Breast epithelium (tissue), 4 donors: ENCODE data around the gene ZNF319. TPM values are rescaled to one million over a fixed set of nuclear protein-coding genes. Genes with fewer than 3 reads are reported as not detected.

ENCODE experiments used
- DNase-seq, 2 donors: peaks; one replicate each; pipeline ENCODE4 v3.0.0-alpha.2; 2019; ENCODE audit warnings: low spot score in 2 of 2
- H3K27ac ChIP-seq, 2 donors: fragments of 200-600 bp; sonication (generic) in 1 of 2; one replicate each; pipeline ENCODE4 v1.5.1; 2016 to 2019; ENCODE audit warnings: mild to moderate bottlenecking in 1 of 2
- H3K27me3 ChIP-seq, 2 donors: fragments of 200-600 bp; sonication (generic) in 1 of 2; one replicate each; pipeline versions ENCODE4 v1.5.1 to v1.6.0; 2017 to 2019; ENCODE audit warnings: control low read depth in 1 of 2, mild to moderate bottlenecking in 1 of 2
- H3K36me3 ChIP-seq: fragments of 200-600 bp; one replicate; pipeline ENCODE4 v1.5.1; 2019
- H3K4me1 ChIP-seq, 2 donors: fragments of 200-600 bp; sonication (generic); one replicate each; pipeline ENCODE4 v1.5.1; 2016 to 2019; ENCODE audit warnings: control low read depth in 1 of 2
- H3K4me3 ChIP-seq, 3 donors: fragments of 200-600 bp; sonication (generic); 1 replicate in 2 of 3; 2 replicates in 1 of 3; pipeline ENCODE4 v1.5.1; 2016 to 2019; ENCODE audit warnings: mild to moderate bottlenecking in 3 of 3, moderate library complexity in 2 of 3
- H3K9me3 ChIP-seq, 2 donors: fragments of 200-600 bp; sonication (generic) in 1 of 2; one replicate each; pipeline ENCODE4 v1.5.1; 2016 to 2019; ENCODE audit warnings: control low read depth in 1 of 2
- CTCF ChIP-seq, 3 donors: fragments of 450-650 bp; IDR thresholded peaks; one replicate each; pipeline ENCODE4 v1.5.1; 2016 to 2017; ENCODE audit warnings: antibody characterized with exemption in 3 of 3, mild to moderate bottlenecking in 3 of 3, moderate library complexity in 3 of 3
- POLR2A ChIP-seq: fragments of 450-650 bp; IDR thresholded peaks from one replicate; pipeline ENCODE4 v1.6.1; 2016; ENCODE audit warnings: antibody characterized with exemption, mild to moderate bottlenecking, moderate library complexity
- POLR2AphosphoS5 ChIP-seq, 3 donors: sonication (generic); formaldehyde crosslinking; IDR thresholded peaks; one replicate each; pipeline ENCODE4 v1.6.1; 2017; ENCODE audit warnings: antibody characterized with exemption in 3 of 3
- intact Hi-C: fragments of 100-400 bp; cut with DNase I; formaldehyde crosslinking; loops from one replicate; pipeline ENCODE4 v1.15.1; 2023; ENCODE audit warnings: low total_unique reads
- total RNA-seq, 3 donors: library from RNA; depleted of rRNA; stranded (reverse); fragments of >200 nt; gene quantifications; one replicate each; pipeline ENCODE4 v1.1.0, GENCODE V29; 2016

The ZNF319 gene
- total RNA-seq, 3 donors from 2014 or later = 6.2 to 7.2 (median 6.4) TPM

DNA sequence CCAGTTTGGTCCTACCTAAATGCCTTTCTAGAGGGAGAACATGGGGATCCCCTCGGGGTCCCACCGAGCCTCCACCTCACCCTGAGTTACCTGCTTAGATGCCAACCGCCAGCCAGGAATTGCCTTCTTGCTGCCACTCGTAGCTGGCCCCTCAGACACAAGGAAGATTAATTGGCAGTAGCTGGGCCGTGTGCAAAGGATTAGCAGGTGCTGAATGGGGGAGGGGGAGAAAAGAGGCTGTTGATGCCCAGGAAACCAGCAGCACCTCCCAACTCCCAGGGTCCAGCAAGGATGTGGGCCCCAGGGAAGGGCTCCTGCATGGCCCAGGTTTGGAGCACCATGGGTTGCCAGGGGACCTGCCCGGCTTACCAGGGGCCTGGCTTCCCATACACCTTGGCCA, 29.5 kb downstream of the ZNF319 start, which contains the start of gene CNGB1:
CNGB1 (minus strand) TSS at position 159 of the 400 bp plus-strand sequence. CDS start 3,842 bp downstream, outside the sequence.
- H3K27ac ChIP-seq = no peak within 1 kb of the TSS
- H3K4me3 ChIP-seq = no peak within 1 kb of the TSS
- TF ChIP-seq CTCF (IDR thresholded peaks at IDR 0.05) = no peak
- no peak for TF ChIP-seq POLR2A
- peaks cover 0 to 3% of the 10 kb centered on the region in 2 donors for H3K4me1 ChIP-seq
- no peaks in the 10 kb centered on the region for H3K27me3 ChIP-seq
- intact Hi-C loops = no loop called here
- no peaks in the 10 kb centered on the region for H3K9me3 ChIP-seq
- H3K36me3 ChIP-seq = no peaks in the 10 kb centered on the region
- DNase-seq = no peak

DNA sequence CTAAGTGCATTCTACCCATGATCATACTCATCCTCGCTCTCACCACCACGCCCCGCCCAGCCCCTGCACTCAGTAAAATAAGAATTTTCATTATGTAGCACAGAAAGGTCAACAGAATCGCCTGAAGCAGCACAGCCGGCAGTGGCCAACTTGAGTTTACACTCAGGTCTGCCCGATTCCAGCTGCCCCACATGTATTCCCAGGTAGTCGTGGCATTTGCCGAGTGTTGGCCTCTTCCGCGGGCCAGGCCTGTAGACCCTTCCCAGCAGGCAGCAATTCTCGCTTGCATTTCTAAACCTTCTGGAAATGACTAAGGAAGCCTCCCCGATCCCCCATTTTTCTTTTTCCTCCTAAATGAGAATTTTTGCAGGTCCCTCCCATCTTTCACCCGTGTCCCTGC, 30.2 kb downstream of the ZNF319 start:
- TF ChIP-seq POLR2AphosphoS5 (IDR thresholded peaks at IDR 0.05) (no peak), CTCF (IDR thresholded peaks at IDR 0.05) (no peak), POLR2A (no peak)
- Histone ChIP-seq H3K27ac (no peak overlapping the region), H3K4me1 (no peaks in the 10 kb centered on the region), H3K36me3 (no peaks in the 10 kb centered on the region), H3K4me3 (no peak overlapping the region), H3K27me3 (no peaks in the 10 kb centered on the region), H3K9me3 (no peaks in the 10 kb centered on the region)
- no peak for DNase-seq
- intact Hi-C loops = no loop called here

GRCh38 chr16:57969451-57970123, 30.9 kb downstream of the ZNF319 start:
- H3K27me3 ChIP-seq = no peaks in the 10 kb centered on the region
- intact Hi-C loops = no loop called here
- TF ChIP-seq POLR2A = no peak
- no peak for TF ChIP-seq CTCF (IDR thresholded peaks at IDR 0.05)
- no peak for TF ChIP-seq POLR2AphosphoS5 (IDR thresholded peaks at IDR 0.05)
- H3K4me3 ChIP-seq = no peak overlapping the region
- no peaks in the 10 kb centered on the region for H3K36me3 ChIP-seq
- H3K4me1 ChIP-seq = no peaks in the 10 kb centered on the region
- no peak for DNase-seq
- no peak overlapping the region for H3K27ac ChIP-seq
- H3K9me3 ChIP-seq = no peaks in the 10 kb centered on the region

DNA sequence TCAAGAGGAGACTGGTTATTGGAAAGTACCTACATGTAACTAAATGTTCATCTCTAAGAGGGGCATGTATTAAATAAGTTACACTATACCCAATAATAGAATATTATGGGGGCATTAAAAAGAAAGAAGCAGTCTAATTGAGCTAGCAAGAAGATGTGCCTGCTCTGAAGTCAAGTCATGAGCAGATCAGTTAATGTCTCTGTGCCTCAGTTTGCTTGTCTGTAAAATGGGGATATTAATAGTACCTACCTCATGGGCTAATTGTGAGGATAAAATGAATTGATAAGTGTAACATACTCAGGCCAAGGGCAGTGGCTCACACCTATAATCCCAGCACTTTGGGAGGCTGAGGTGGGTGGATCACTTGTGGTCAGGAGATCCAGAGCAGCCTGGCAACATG, 32.6 kb downstream of the ZNF319 start:
- Histone ChIP-seq H3K4me1 (no peaks in the 10 kb centered on the region), H3K4me3 (no peak overlapping the region), H3K27ac (no peak overlapping the region), H3K27me3 (no peaks in the 10 kb centered on the region), H3K9me3 (no peaks in the 10 kb centered on the region), H3K36me3 (no peaks in the 10 kb centered on the region)
- no peak for DNase-seq
- intact Hi-C loops = no loop called here
- TF ChIP-seq POLR2AphosphoS5 (IDR thresholded peaks at IDR 0.05) (no peak), POLR2A (no peak), CTCF (IDR thresholded peaks at IDR 0.05) (no peak)

DNA sequence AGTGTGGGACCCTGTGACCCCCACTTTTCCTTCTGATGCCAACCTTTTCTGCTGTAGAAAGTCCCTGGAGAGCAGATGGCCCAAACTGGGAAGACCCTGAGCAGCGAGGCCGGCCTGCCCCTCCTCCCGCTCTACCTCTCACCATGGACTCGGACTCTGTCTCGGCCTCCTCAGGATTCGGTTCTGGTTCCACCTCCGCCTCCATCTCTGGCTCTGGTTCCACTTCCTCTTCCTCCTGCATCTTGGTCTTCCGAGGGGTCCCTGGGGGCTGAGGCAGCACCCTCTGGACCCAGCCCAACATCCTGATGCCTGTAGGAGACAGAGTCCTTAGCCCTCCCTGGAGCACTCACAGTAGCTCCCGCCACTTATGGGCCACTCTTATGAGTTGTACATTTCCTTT, 33.5 kb downstream of the ZNF319 start:
- H3K4me3 ChIP-seq = no peak overlapping the region
- TF ChIP-seq CTCF (IDR thresholded peaks at IDR 0.05) (no peak), POLR2A (no peak), POLR2AphosphoS5 (IDR thresholded peaks at IDR 0.05) (no peak)
- no peak for DNase-seq
- no peaks in the 10 kb centered on the region for H3K27me3 ChIP-seq
- intact Hi-C loops = no loop called here
- no peaks in the 10 kb centered on the region for H3K4me1 ChIP-seq
- H3K9me3 ChIP-seq = no peaks in the 10 kb centered on the region
- H3K27ac ChIP-seq = no peak overlapping the region
- H3K36me3 ChIP-seq = no peaks in the 10 kb centered on the region
